GM12874 (cell line): ENCODE measurements around the gene CKM.

Experiments used
- TF ChIP-seq, protein P1 (sequence below): IDR thresholded peaks from 2 replicates; pipeline ENCODE4 v1.5.1; 2011; ENCODE audit warnings: low read depth, mild to moderate bottlenecking, control low read depth, low read length, moderate library complexity; ENCODE audit not compliant: insufficient read depth

CKM gene

DNA sequence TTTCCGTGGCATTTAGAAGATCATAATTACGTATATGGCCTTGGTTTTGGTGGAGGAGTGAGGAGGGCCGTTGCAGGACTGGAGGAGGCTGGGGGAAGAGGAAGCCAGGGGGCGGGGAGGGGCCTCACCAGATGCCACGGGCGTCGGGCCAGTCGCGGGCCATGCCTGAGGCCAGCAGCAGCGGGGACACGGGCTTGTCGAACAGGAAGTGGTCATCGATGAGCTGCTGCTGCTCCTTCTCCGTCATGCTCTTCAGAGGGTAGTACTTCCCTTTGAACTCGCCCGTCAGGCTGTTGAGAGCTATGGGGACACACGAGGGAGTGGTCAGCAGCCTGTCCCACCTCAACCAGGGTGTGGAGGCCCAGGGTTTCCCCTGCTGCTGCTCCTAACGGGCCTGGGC lies 11.1 kb downstream of the CKM start:
- TF ChIP-seq, protein P1, sequence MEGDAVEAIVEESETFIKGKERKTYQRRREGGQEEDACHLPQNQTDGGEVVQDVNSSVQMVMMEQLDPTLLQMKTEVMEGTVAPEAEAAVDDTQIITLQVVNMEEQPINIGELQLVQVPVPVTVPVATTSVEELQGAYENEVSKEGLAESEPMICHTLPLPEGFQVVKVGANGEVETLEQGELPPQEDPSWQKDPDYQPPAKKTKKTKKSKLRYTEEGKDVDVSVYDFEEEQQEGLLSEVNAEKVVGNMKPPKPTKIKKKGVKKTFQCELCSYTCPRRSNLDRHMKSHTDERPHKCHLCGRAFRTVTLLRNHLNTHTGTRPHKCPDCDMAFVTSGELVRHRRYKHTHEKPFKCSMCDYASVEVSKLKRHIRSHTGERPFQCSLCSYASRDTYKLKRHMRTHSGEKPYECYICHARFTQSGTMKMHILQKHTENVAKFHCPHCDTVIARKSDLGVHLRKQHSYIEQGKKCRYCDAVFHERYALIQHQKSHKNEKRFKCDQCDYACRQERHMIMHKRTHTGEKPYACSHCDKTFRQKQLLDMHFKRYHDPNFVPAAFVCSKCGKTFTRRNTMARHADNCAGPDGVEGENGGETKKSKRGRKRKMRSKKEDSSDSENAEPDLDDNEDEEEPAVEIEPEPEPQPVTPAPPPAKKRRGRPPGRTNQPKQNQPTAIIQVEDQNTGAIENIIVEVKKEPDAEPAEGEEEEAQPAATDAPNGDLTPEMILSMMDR = no peak

- TF ChIP-seq, protein P1 = no peak
Measured at GRCh38 chr19:45307361-45307760, 15.3 kb downstream of the CKM start.

- TF ChIP-seq, protein P1 = no peak
Measured at GRCh38 chr19:45306518-45307027, 16.1 kb downstream of the CKM start.

- TF ChIP-seq, protein P1 = no peak
Measured at GRCh38 chr19:45306040-45306439, 16.6 kb downstream of the CKM start.

GRCh38 chr19:45305421-45305820 lies 17.3 kb downstream of the CKM start:
- TF ChIP-seq, protein P1 = no peak

GRCh38 chr19:45305007-45305406 lies 17.7 kb downstream of the CKM start:
- TF ChIP-seq, protein P1 = no peak

DNA sequence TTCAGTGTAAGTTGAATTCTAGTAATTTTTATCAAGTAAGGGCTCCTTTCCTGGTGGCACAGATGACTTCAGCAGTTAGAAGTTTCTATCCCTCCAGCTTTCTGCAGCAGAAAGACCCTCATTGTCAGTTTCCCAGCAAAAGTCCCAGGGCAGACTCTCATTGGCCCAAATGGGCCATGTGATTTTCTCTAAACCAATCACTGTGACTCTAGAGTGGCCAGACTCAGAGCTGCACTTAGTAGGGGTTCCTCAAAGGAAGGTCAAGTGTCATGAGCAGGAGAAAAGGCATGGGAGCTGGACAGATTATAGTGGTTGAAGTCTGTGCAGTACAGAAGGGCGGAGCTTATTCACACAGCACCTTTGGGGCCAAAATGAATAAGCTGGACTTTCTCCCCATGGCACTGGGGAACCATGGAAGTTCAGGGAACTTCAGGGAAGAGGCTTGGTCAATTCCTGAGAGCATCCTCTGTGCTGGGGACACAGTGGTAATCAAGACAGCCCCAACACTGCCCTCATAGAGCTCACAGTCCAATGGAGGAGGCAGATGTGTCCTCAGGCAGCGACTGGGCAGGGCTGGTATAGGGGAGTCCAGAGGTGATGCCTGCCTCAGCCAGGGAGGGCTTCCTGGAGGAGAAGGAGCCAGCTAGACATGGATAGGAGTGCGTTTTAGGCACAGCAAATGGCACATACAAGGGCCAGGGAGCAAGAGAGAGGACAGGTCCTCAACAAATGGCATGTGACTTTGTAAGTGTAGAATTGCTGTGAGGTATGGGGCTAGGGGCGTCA lies 18.3 kb downstream of the CKM start:
- TF ChIP-seq, protein P1 = no peak
